Mucosa of rectum (tissue), 2 donors: ENCODE data around the gene PNPLA8.
"Not testable (repeated sequence)": the region's sequence is repeated elsewhere in the genome, so short reads cannot be mapped to it uniquely, and the experiment has no call there.

Experiments used
- H3K27ac ChIP-seq, 2 donors: one replicate each; pipeline ENCODE4 v1.7.0; 2013; ENCODE audit warnings: inconsistent platforms in 2 of 2, low read depth in 2 of 2, low read length in 2 of 2
- H3K27me3 ChIP-seq, 2 donors: one replicate each; pipeline ENCODE4 v1.7.0; 2013; ENCODE audit warnings: low read length in 2 of 2; ENCODE audit not compliant: control insufficient read depth in 2 of 2, insufficient read depth in 2 of 2
- H3K36me3 ChIP-seq, 2 donors: one replicate each; pipeline ENCODE4 v1.7.0; 2013; ENCODE audit warnings: low read length in 2 of 2; ENCODE audit not compliant: control insufficient read depth in 2 of 2, insufficient read depth in 2 of 2
- H3K4me1 ChIP-seq, 2 donors: one replicate each; pipeline ENCODE4 v1.7.0; 2013; ENCODE audit warnings: low read length in 2 of 2, mild to moderate bottlenecking in 1 of 2; ENCODE audit not compliant: control insufficient read depth in 2 of 2, insufficient read depth in 2 of 2
- H3K4me3 ChIP-seq, 2 donors: one replicate each; pipeline ENCODE4 v1.7.0; 2013; ENCODE audit warnings: low read length in 2 of 2
- H3K9ac ChIP-seq, 2 donors: one replicate each; pipeline ENCODE4 v1.7.0; 2013; ENCODE audit warnings: low read length in 2 of 2, low read depth in 1 of 2, mild to moderate bottlenecking in 1 of 2
- H3K9me3 ChIP-seq, 2 donors: one replicate each; pipeline ENCODE4 v1.7.0; 2013; ENCODE audit warnings: low read length in 2 of 2; ENCODE audit not compliant: control insufficient read depth in 2 of 2
- donor health status: healthy.
- donor health status: Normal muscosa, but diverticular disease.

The PNPLA8 gene

GRCh38 chr7:108504576-108504975 lies 21.4 kb downstream of the PNPLA8 start:
- not testable (repeated sequence) for H3K9ac ChIP-seq, H3K27me3 ChIP-seq, H3K4me3 ChIP-seq, H3K9me3 ChIP-seq, H3K4me1 ChIP-seq, H3K27ac ChIP-seq
- H3K36me3 ChIP-seq: peaks cover 11 to 12% of the 10 kb centered on the region in 2 donors

- Histone ChIP-seq H3K27ac (peak overlapping the region in 1 of 2 donors; percentile 33), H3K4me1 (no peaks in the 10 kb centered on the region), H3K27me3 (no peaks in the 10 kb centered on the region), H3K4me3 (no peak overlapping the region), H3K36me3 (peaks cover 13 to 15% of the 10 kb centered on the region in 2 donors), H3K9me3 (no peaks in the 10 kb centered on the region), H3K9ac (no peak overlapping the region)
Measured at GRCh38 chr7:108503112-108504026, 22.6 kb downstream of the PNPLA8 start.

- H3K27ac ChIP-seq: no peak overlapping the region
- no peak overlapping the region for H3K4me3 ChIP-seq
- peaks cover 13% of the 10 kb centered on the region in 2 donors for H3K36me3 ChIP-seq
- H3K4me1 ChIP-seq: no peaks in the 10 kb centered on the region
- H3K9ac ChIP-seq: no peak overlapping the region
- H3K9me3 ChIP-seq: no peaks in the 10 kb centered on the region
- no peaks in the 10 kb centered on the region for H3K27me3 ChIP-seq
Measured at GRCh38 chr7:108499566-108499965, 26.4 kb downstream of the PNPLA8 start.

GRCh38 chr7:108498481-108498880 lies 27.5 kb downstream of the PNPLA8 start:
- Histone ChIP-seq H3K4me1 (no peaks in the 10 kb centered on the region), H3K36me3 (peaks cover 13 to 17% of the 10 kb centered on the region in 2 donors), H3K27ac (no peak overlapping the region)

GRCh38 chr7:108497082-108497725 lies 28.7 kb downstream of the PNPLA8 start:
- no peaks in the 10 kb centered on the region for H3K4me1 ChIP-seq
- no peaks in the 10 kb centered on the region for H3K9me3 ChIP-seq
- no peak overlapping the region for H3K27ac ChIP-seq
- H3K36me3 ChIP-seq: peaks cover 16 to 17% of the 10 kb centered on the region in 2 donors
- no peaks in the 10 kb centered on the region for H3K27me3 ChIP-seq
- H3K9ac ChIP-seq: no peak overlapping the region
- no peak overlapping the region for H3K4me3 ChIP-seq

More at GRCh38 chr7:108498481-108498880, 27.5 kb downstream of the PNPLA8 start:
- no peaks in the 10 kb centered on the region for H3K9me3 ChIP-seq
- no peak overlapping the region for H3K9ac ChIP-seq
- no peaks in the 10 kb centered on the region for H3K27me3 ChIP-seq
- no peak overlapping the region for H3K4me3 ChIP-seq

GRCh38 chr7:108492742-108493141 lies 33.2 kb downstream of the PNPLA8 start:
- H3K9me3 ChIP-seq: no peaks in the 10 kb centered on the region
- H3K4me1 ChIP-seq: no peaks in the 10 kb centered on the region
- H3K27ac ChIP-seq: no peak overlapping the region
- H3K4me3 ChIP-seq: no peak overlapping the region
- peaks cover 8 to 11% of the 10 kb centered on the region in 2 donors for H3K36me3 ChIP-seq
- H3K9ac ChIP-seq: no peak overlapping the region
- H3K27me3 ChIP-seq: no peaks in the 10 kb centered on the region

GRCh38 chr7:108488768-108489538 lies 37.0 kb downstream of the PNPLA8 start:
- Histone ChIP-seq H3K27me3 (no peaks in the 10 kb centered on the region), H3K4me1 (no peaks in the 10 kb centered on the region), H3K9ac (no peak overlapping the region), H3K36me3 (peaks cover 5 to 7% of the 10 kb centered on the region in 2 donors), H3K4me3 (no peak overlapping the region), H3K27ac (no peak overlapping the region), H3K9me3 (no peaks in the 10 kb centered on the region)

GRCh38 chr7:108487646-108488045 lies 38.3 kb downstream of the PNPLA8 start:
- no peak overlapping the region for H3K27ac ChIP-seq
- no peaks in the 10 kb centered on the region for H3K9me3 ChIP-seq
- H3K4me3 ChIP-seq: no peak overlapping the region
- H3K36me3 ChIP-seq: peaks cover 4 to 5% of the 10 kb centered on the region in 2 donors
- H3K9ac ChIP-seq: no peak overlapping the region
- H3K4me1 ChIP-seq: no peaks in the 10 kb centered on the region
- H3K27me3 ChIP-seq: no peaks in the 10 kb centered on the region

GRCh38 chr7:108486291-108486966 lies 39.5 kb downstream of the PNPLA8 start:
- H3K9ac ChIP-seq: no peak overlapping the region
- H3K4me1 ChIP-seq: no peaks in the 10 kb centered on the region
- no peak overlapping the region for H3K4me3 ChIP-seq
- H3K27me3 ChIP-seq: no peaks in the 10 kb centered on the region
- peaks cover 1 to 5% of the 10 kb centered on the region in 2 donors for H3K36me3 ChIP-seq
- H3K9me3 ChIP-seq: no peaks in the 10 kb centered on the region
- no peak overlapping the region for H3K27ac ChIP-seq
